Astrocyte (in vitro differentiated cells and primary cell): Measurements from ENCODE around the gene NR1D1.

Experiments
- CTCF ChIP-seq: IDR thresholded peaks from 2 replicates; pipeline ENCODE4 v1.5.1; 2011; ENCODE audit warnings: low read depth, mild to moderate bottlenecking, inconsistent platforms, low read length, moderate library complexity; ENCODE audit not compliant: insufficient read depth
- EZH2 ChIP-seq: IDR thresholded peaks from 2 replicates; pipeline ENCODE4 v1.6.1; 2012; ENCODE audit warnings: mild to moderate bottlenecking, low read length, inconsistent platforms; ENCODE audit not compliant: insufficient read depth

- no peak for TF ChIP-seq CTCF
- no peak for TF ChIP-seq EZH2
Observed at GRCh38 chr17:40100669-40101366, 429 bp upstream of the NR1D1 start.
